ENCODE data around the gene ZSWIM5. TPM values are rescaled to one million over a fixed set of nuclear protein-coding genes. Genes with fewer than 3 reads are reported as not detected.
"Not testable (repeated sequence)": the region's sequence is repeated elsewhere in the genome, so short reads cannot be mapped to it uniquely, and the experiment has no call there.

The ZSWIM5 gene
- total RNA-seq, 1 donor from 2014 or later = 0.79 TPM

DNA sequence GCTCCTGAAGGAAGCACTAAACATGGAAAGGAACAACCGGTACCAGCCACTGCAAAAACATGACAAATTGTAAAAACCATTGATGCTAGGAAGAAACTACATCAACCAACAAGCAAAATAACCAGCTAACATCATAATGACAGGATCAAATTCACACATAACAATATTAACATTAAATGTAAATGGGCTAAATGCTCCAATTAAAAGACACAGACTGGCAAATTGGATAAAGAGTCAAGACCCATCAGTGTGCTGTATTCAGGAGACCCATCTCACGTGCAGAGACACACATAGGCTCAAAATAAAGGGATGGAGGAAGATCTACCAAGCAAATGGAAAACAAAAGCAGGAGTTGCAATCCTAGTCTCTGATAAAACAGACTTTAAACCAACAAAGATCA, 42.1 kb downstream of the ZSWIM5 start:
- not testable (repeated sequence) for H3K36me3 Mint-ChIP-seq (ENCODE audit: low read depth, unreplicated experiment); H3K9ac ChIP-seq (ENCODE audit: low read length); H3K27ac Mint-ChIP-seq (ENCODE audit: unreplicated experiment); FAIRE-seq; H3K36me3 ChIP-seq (ENCODE audit: insufficient read depth, low read length); H3K79me2 ChIP-seq (ENCODE audit: insufficient read depth, low read length); H3K4me2 ChIP-seq (ENCODE audit: low read length); H3K27ac ChIP-seq (ENCODE audit: low read depth, low read length); H2AFZ ChIP-seq (ENCODE audit: low read depth, low read length); H3K27me3 Mint-ChIP-seq (ENCODE audit: low read depth, unreplicated experiment); H3K4me1 ChIP-seq (ENCODE audit: insufficient read depth, low read length); H4K20me1 ChIP-seq (ENCODE audit: insufficient read depth, low read length); H3K27me3 ChIP-seq (ENCODE audit: insufficient read depth, low read length); H3K4me3 Mint-ChIP-seq (ENCODE audit: unreplicated experiment); DNase-seq (ENCODE audit: low read depth); H3K4me1 Mint-ChIP-seq (ENCODE audit: low read depth, unreplicated experiment); H3K4me3 ChIP-seq (ENCODE audit: insufficient read depth, low read depth, low read length); H3K9me3 ChIP-seq (ENCODE audit: insufficient read depth, low read depth, low read length)
- peaks cover 15% of the 10 kb centered on the region for H3K9me3 Mint-ChIP-seq (ENCODE audit: unreplicated experiment)

- not testable (repeated sequence) for H3K27ac Mint-ChIP-seq (ENCODE audit: unreplicated experiment); H3K27me3 ChIP-seq (ENCODE audit: insufficient read depth, low read length); H3K4me1 ChIP-seq (ENCODE audit: insufficient read depth, low read length); H3K36me3 ChIP-seq (ENCODE audit: insufficient read depth, low read length); H3K27me3 Mint-ChIP-seq (ENCODE audit: low read depth, unreplicated experiment); H3K27ac ChIP-seq (ENCODE audit: low read depth, low read length); H2AFZ ChIP-seq (ENCODE audit: low read depth, low read length); H3K9ac ChIP-seq (ENCODE audit: low read length); H3K4me1 Mint-ChIP-seq (ENCODE audit: low read depth, unreplicated experiment); DNase-seq (ENCODE audit: low read depth); H3K4me3 Mint-ChIP-seq (ENCODE audit: unreplicated experiment); H3K4me3 ChIP-seq (ENCODE audit: insufficient read depth, low read depth, low read length); H3K79me2 ChIP-seq (ENCODE audit: insufficient read depth, low read length); H3K9me3 ChIP-seq (ENCODE audit: insufficient read depth, low read depth, low read length); FAIRE-seq; H3K4me2 ChIP-seq (ENCODE audit: low read length); H3K36me3 Mint-ChIP-seq (ENCODE audit: low read depth, unreplicated experiment); H4K20me1 ChIP-seq (ENCODE audit: insufficient read depth, low read length)
- H3K9me3 Mint-ChIP-seq (ENCODE audit: unreplicated experiment) = peaks cover 15% of the 10 kb centered on the region
These were observed 43.3 kb downstream of the ZSWIM5 start for GRCh38 chr1:45163111-45163510.

- not testable (repeated sequence) for H3K27ac ChIP-seq (ENCODE audit: low read depth, low read length); DNase-seq (ENCODE audit: low read depth); H3K4me3 Mint-ChIP-seq (ENCODE audit: unreplicated experiment); H3K79me2 ChIP-seq (ENCODE audit: insufficient read depth, low read length); H3K4me2 ChIP-seq (ENCODE audit: low read length); H2AFZ ChIP-seq (ENCODE audit: low read depth, low read length); H3K36me3 ChIP-seq (ENCODE audit: insufficient read depth, low read length); FAIRE-seq; H3K27me3 ChIP-seq (ENCODE audit: insufficient read depth, low read length); H3K27ac Mint-ChIP-seq (ENCODE audit: unreplicated experiment); H4K20me1 ChIP-seq (ENCODE audit: insufficient read depth, low read length); H3K27me3 Mint-ChIP-seq (ENCODE audit: low read depth, unreplicated experiment); H3K9ac ChIP-seq (ENCODE audit: low read length); H3K36me3 Mint-ChIP-seq (ENCODE audit: low read depth, unreplicated experiment); H3K4me1 ChIP-seq (ENCODE audit: insufficient read depth, low read length); H3K4me1 Mint-ChIP-seq (ENCODE audit: low read depth, unreplicated experiment); H3K4me3 ChIP-seq (ENCODE audit: insufficient read depth, low read depth, low read length); H3K9me3 ChIP-seq (ENCODE audit: insufficient read depth, low read depth, low read length)
- H3K9me3 Mint-ChIP-seq (ENCODE audit: unreplicated experiment) = peaks cover 11% of the 10 kb centered on the region
These were observed 44.1 kb downstream of the ZSWIM5 start for GRCh38 chr1:45162041-45163035.

DNA sequence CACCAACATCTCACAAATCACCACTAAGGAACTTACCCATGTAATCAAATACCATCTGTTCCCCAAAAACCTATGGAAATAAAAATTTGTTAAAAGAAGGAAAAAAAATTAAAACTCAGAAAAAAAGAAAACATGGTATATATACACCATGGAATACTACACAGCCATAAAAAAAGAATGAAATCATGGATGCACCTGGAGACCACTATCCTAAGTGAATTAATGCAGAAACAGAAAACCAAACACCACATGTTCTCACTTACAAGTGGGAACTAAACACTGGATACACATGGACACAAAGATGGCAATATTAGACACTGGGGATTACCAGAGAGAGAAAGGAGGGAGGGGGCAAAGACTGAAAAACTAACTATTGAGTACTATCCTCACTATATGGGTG, 50.4 kb downstream of the ZSWIM5 start:
- no peaks in the 10 kb centered on the region for H3K36me3 Mint-ChIP-seq (ENCODE audit: low read depth, unreplicated experiment)
- TF ChIP-seq, protein P1, sequence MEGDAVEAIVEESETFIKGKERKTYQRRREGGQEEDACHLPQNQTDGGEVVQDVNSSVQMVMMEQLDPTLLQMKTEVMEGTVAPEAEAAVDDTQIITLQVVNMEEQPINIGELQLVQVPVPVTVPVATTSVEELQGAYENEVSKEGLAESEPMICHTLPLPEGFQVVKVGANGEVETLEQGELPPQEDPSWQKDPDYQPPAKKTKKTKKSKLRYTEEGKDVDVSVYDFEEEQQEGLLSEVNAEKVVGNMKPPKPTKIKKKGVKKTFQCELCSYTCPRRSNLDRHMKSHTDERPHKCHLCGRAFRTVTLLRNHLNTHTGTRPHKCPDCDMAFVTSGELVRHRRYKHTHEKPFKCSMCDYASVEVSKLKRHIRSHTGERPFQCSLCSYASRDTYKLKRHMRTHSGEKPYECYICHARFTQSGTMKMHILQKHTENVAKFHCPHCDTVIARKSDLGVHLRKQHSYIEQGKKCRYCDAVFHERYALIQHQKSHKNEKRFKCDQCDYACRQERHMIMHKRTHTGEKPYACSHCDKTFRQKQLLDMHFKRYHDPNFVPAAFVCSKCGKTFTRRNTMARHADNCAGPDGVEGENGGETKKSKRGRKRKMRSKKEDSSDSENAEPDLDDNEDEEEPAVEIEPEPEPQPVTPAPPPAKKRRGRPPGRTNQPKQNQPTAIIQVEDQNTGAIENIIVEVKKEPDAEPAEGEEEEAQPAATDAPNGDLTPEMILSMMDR (IDR thresholded peaks at IDR 0.05; ENCODE audit: insufficient read depth, low read depth, low read length) = no peak
- TF ChIP-seq EZH2 (IDR thresholded peaks at IDR 0.05; ENCODE audit: insufficient read depth, low read length) = no peak
- H3K27ac Mint-ChIP-seq (ENCODE audit: unreplicated experiment) = no peak overlapping the region
- Histone ChIP-seq H3K27me3 (ENCODE audit: insufficient read depth, low read length) (no peaks in the 10 kb centered on the region), H3K4me1 (ENCODE audit: insufficient read depth, low read length) (no peaks in the 10 kb centered on the region), H3K4me3 (ENCODE audit: insufficient read depth, low read depth, low read length) (no peak overlapping the region), H3K9ac (ENCODE audit: low read length) (no peak overlapping the region), H3K27ac (ENCODE audit: low read depth, low read length) (no peak overlapping the region), H3K4me2 (ENCODE audit: low read length) (no peak overlapping the region), H3K79me2 (ENCODE audit: insufficient read depth, low read length) (no peaks in the 10 kb centered on the region), H3K36me3 (ENCODE audit: insufficient read depth, low read length) (no peaks in the 10 kb centered on the region), H4K20me1 (ENCODE audit: insufficient read depth, low read length) (no peaks in the 10 kb centered on the region), H2AFZ (ENCODE audit: low read depth, low read length) (no peak overlapping the region), H3K9me3 (ENCODE audit: insufficient read depth, low read depth, low read length) (no peaks in the 10 kb centered on the region)
- no peak overlapping the region for H3K4me3 Mint-ChIP-seq (ENCODE audit: unreplicated experiment)
- no peaks in the 10 kb centered on the region for H3K27me3 Mint-ChIP-seq (ENCODE audit: low read depth, unreplicated experiment)
- DNase-seq (ENCODE audit: low read depth) (no peak), FAIRE-seq (no peak)
- H3K9me3 Mint-ChIP-seq (ENCODE audit: unreplicated experiment) = no peaks in the 10 kb centered on the region
- H3K4me1 Mint-ChIP-seq (ENCODE audit: low read depth, unreplicated experiment) = no peaks in the 10 kb centered on the region

Measured in astrocyte (in vitro differentiated cells and primary cell).